Suprapubic skin (tissue), 3 donors: ENCODE data around the gene ETV6.

Source experiments
- EP300 ChIP-seq: sonication (generic); formaldehyde crosslinking; IDR thresholded peaks from one replicate; pipeline ENCODE4 v1.6.1; 2017; ENCODE audit warnings: antibody characterized with exemption
- TF ChIP-seq, protein P1 (sequence below), 2 donors: fragments of 200-600 bp in 1 of 2; fragments of 450-650 bp in 1 of 2; sonication (generic) in 1 of 2; IDR thresholded peaks; one replicate each; pipeline ENCODE4 v1.5.1; 2016 to 2019; ENCODE audit warnings: antibody characterized with exemption in 2 of 2, mild to moderate bottlenecking in 1 of 2, moderate library complexity in 1 of 2

DNA sequence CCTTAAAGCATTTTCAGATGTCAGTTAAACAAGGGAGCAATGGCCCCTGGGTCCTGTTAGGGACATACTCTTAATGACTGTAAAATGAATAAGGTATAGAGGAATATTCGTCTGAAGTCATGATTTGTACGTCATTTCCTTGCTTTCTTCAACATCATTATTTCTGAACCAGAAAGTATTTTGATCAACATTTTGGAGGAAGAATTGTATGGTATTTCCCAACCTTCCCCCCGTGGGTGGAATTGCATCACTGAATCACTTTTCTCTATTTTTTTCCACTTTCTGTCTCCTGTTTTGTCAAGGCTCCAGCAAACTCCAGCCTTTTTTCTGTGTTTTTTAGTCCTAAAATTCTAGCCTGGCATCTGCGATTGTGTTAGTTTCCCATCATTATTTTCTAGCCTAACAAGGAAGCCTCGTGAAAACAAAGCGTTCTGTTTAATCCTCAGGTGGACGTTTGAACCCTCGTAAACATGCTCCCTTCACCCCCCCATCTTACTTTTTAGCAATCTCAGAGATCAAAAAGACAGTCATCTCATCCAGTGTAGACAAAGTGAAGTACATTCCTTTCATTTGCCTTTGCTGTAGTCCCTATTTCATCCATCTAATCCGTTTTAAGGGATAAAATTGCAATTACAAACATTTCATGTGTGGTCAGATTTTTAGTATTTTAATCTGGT lies 62.3 kb downstream of the ETV6 start:
- TF ChIP-seq, protein P1, sequence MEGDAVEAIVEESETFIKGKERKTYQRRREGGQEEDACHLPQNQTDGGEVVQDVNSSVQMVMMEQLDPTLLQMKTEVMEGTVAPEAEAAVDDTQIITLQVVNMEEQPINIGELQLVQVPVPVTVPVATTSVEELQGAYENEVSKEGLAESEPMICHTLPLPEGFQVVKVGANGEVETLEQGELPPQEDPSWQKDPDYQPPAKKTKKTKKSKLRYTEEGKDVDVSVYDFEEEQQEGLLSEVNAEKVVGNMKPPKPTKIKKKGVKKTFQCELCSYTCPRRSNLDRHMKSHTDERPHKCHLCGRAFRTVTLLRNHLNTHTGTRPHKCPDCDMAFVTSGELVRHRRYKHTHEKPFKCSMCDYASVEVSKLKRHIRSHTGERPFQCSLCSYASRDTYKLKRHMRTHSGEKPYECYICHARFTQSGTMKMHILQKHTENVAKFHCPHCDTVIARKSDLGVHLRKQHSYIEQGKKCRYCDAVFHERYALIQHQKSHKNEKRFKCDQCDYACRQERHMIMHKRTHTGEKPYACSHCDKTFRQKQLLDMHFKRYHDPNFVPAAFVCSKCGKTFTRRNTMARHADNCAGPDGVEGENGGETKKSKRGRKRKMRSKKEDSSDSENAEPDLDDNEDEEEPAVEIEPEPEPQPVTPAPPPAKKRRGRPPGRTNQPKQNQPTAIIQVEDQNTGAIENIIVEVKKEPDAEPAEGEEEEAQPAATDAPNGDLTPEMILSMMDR (IDR thresholded peaks at IDR 0.05): no peak
- no peak for TF ChIP-seq EP300
